NCI-H82 treated with DMSO at 0.1 percent for 48 hours (cell line): ENCODE results near the gene CANT1.
A peak's percentile ranks its signal among the peaks of the same experiment; 100 is the strongest.
"Not testable (repeated sequence)": the region's sequence is repeated elsewhere in the genome, so short reads cannot be mapped to it uniquely, and the experiment has no call there.

Source experiments
- DNase-seq: peaks from one replicate; lab custom pipeline; 2025; ENCODE audit not compliant: unreplicated experiment; lab: John Stamatoyannopoulos, UW

The CANT1 gene

DNA sequence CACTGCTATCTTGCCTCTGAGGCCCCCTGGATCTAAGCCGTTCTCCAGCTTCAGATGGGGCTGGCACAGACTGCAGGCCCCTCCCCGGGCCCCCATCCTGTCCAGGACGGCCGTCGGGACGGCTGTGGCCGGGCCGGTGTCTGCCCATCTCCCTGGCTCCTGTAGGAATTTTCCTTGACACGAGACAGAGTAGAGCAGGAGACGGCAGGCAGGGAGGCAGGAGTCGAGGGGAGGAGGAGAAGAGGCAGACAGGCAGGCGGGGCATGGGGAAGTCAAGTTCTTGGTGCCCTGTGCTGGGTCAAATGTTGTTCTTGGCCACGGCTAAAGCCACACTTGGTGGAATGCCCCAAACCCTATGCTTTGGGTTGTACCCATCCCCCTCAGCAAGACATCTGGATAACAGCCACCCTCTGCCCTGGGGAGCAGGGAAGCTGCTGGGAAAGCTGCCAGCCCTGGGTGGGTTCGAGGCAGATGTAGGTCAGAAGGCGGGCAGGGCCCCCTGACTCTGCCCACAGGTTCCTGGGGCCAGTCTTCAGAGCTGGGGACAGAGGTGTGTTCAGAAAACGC, 18.4 kb upstream of the CANT1 start:
- DNase-seq = no peak

DNA sequence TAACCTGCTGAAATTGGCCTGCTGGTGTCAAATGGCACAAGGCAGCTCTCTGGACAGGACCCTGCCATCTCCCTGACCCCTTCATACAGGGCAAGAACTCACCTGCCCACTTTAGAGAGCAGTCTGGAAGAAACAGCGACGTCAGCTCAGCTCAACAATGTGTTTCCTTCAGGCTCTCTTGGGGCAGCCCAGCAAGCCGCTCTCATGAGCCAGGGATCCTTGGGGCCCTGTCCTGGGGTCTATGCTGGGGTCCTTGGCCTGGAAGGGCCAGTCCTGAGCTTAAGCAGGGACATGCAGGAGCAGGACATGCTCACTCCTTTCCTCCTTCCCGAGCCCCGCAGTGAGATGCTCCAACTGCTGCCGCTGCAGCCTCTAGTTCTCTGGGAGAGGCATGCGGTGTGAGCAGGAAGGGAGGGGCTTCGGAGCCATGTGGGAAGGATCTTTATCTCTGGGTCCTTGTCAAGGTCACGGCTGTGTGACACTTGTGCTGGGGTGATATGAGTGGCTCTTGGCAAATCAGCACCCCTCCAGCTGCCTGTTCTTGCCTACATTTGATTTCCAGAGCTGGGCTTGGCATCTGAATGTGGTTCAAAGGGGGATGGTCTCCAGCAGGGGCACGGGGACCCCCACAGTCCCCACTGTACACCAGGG, 17.8 kb upstream of the CANT1 start:
- DNase-seq = no peak

DNA sequence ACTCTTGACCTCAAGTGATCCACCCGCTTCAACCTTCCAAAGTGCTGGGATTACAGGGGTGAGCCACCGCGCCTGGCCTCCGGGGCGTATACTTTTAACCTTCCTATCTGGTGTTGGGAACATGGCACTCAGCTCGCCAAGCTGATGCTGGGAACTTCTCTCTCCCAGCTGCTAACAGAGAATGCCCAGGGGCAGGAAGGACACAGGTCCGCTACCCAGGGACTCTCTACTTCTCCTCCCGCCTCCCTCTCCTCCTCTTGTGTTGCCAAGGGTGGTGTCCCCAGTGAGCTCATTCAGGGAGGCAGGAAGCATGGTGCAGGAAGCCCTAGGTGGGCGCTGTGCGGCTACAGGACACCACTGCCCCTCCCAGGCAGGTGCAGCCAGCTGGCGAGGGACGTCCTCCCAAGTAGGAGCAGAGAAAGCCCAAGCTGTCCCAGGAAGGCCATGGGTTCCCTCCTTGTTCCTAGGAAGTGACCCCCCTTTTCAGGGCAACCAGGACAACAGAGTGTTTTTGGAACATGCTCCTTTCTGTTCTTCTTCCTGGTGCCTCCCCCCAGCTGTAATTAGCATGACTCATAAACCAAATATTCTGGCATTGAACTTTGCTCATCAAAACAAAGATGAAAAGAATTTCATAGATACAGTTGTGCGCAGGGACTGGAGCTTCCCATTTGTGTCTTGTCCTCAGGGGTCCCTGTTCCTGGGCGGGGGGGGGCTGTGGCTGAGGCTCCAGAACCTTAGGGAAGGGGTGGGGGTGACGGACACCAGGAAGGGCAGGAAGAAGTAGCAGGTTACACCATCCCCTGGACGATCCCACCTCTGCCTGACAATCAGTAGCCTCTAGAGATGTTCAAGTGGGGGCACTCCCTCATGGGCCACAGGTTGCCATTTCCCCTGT, 17.1 kb upstream of the CANT1 start:
- DNase-seq = no peak

DNA sequence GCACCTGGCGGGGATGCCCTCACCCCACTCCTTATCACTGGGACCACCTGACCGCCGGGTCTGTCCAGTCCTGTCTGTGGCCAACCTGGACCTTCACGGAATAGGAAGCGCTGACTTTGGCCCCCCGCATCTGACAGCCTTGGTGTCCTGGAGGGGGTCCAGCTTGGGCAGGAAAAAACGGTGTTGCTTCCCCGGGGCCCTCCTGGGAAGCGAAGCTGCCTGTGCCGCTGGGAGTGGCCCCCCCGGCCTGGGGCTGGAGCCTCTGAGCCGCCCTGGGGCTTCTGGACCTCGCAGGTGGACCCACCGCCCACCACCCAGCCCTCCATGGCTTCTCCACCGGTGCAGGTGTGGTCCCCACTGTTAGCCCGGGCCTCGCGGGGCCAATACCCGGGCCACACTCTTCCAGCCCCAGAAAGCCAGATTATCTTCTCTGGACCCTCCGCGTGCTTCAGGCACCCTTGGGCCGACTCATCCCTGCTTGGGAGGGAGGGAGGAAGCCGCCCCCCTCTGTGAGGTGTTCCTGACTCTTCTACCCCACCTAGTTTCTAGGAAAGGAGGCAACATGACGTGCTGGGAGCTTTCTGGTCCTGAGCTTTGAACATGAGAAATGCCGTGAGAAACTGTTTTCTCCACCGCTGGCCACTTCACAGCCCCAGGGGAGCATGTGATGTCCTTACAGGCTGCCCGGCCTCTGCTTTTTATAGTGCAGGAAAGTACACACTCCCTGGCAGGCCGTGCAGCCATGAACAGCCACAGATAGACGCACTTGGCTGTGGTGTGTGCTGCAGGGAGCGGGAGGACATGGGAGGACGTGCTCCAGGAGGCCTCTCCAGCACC, 15.6 kb upstream of the CANT1 start:
- DNase-seq = no peak

DNA sequence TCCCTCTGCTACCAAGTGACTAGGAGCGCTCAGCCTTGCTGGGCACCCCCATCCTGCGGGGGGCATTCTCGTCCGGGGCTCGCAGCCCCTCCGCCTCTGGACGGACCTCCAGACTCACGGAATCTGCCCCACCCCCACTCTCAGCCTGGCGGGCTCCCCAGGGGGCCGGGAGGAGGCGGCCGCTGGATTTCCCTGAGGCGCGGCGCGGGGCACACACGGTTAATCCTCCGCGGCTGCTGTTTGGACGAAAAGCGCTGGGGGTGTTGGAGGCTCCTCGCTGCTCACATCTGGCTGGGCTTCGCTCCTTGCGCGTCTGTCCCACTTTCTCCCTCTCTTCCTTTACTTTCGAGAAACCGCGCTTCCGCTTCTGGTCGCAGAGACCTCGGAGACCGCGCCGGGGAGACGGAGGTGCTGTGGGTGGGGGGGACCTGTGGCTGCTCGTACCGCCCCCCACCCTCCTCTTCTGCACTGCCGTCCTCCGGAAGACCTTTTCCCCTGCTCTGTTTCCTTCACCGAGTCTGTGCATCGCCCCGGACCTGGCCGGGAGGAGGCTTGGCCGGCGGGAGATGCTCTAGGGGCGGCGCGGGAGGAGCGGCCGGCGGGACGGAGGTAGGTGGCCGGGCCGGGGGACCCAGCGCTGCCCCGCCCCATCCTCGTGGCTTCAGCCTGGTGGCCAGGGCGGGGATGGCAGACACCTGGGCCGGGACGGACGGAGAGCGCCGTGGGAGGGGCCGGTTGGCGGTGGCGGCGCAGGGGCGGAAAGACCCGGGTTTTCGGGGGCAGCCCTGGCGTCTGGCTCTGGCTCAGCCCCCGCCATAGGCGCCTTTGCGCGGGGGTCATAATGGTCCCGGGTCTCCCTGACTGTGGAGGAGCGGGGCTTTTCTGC, 14.6 kb upstream of the CANT1 start, which contains the start of gene C1QTNF1:
C1QTNF1 (plus strand) TSS at position 284 of the 886 bp plus-strand sequence. CDS start 19,800 bp downstream, outside the sequence.
- no peak for DNase-seq

DNA sequence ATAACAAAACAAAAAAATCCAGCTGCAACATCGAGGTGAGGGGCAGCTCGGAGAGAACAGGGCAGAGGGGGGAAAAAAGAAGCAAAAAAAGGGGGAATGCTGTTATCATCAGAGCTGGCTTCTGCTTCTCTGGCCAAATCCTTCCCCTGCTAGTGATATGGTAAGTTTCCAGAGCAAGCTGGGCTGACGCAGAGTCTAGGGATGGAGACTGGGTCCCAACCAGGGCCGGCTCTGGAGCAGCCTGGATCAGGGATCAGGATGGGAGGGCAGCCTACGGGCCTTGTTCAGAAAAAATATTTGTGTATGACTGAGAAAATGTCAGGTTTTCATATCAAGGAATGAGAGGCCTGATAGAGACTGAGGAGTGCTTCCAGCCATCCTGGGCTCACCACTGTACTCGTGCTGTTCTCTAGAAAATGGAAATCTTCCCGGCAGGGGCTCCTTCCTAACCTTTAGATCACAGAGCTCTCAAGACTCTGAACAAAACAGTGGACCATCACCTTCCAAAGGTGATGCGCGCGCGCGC, 13.7 kb upstream of the CANT1 start:
- DNase-seq = no peak

DNA sequence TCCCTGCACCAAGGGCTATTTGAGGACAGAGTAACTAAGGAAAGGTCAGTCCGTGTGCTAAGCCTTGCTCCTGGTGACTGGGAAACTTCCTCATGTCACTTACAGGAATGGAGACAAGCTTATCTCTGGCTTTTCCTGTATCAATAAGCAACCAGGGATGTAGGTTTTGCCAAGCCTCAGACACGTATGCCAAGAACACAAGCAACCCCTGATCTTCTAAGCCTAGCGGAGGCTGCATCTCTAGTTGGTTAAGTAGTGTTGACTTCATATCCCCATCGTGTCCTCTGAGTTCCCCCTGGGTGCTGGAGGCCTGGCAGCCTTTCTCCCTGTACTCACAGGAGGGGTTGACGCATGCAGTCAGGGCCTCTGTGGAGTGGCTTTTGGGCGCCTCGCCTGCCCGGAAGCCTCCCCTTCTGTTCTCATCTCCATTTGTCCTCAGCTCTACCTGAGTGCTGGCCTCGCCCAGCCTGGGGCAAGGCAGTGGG, 13.0 kb upstream of the CANT1 start:
- DNase-seq = no peak

DNA sequence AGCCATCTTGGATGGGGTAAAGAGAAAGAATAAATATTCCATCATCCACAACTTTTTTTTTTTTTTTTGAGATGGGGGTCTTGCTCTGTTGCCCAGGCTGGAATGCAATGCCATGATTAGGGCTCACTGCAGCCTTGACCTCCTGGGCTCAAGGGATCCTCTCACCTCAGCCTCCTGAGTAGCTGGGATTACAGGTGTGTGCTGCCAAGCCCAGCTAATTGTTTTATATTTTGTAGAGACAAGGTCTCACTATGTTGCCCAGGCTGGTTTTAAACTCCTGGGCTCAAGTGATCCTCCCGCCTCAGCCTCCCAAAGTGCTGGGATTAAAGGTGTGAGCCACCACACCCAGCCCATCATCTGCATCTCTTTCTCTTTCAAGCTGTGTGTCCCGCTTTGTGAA, 12.4 kb upstream of the CANT1 start:
- DNase-seq = not testable (repeated sequence)

DNA sequence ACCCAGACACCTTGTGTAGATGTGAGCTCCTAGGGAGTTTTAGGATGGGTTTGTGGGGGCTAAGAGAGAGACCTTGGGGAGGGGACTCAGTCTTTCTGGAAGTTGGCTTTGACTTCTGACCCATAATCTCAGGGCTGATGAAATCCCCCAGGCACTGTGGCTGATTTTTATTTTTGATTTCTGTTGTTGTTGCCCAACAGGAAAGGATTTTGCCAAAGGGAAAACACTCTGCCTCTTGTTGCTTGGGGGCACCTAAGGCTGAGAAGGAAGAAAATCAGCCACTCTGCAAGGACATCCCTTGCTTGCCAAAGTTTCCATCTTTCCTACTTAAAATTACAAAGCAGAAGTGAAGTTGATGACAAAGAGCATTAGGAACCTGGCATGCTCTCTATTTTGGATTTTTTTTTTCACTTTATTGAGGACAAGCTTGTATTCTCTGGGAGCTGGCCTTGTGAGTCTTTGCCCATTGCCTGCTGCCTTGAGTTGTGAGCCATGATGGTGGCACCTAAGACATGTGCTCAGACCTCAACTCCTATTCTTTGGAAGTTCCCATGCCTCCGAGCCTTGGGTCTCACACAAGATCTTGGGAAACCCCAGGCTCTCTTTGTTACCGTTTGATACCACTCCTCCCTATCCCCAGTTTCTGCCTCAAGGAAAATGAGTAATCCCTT, 11.2 kb upstream of the CANT1 start:
- no peak for DNase-seq

DNA sequence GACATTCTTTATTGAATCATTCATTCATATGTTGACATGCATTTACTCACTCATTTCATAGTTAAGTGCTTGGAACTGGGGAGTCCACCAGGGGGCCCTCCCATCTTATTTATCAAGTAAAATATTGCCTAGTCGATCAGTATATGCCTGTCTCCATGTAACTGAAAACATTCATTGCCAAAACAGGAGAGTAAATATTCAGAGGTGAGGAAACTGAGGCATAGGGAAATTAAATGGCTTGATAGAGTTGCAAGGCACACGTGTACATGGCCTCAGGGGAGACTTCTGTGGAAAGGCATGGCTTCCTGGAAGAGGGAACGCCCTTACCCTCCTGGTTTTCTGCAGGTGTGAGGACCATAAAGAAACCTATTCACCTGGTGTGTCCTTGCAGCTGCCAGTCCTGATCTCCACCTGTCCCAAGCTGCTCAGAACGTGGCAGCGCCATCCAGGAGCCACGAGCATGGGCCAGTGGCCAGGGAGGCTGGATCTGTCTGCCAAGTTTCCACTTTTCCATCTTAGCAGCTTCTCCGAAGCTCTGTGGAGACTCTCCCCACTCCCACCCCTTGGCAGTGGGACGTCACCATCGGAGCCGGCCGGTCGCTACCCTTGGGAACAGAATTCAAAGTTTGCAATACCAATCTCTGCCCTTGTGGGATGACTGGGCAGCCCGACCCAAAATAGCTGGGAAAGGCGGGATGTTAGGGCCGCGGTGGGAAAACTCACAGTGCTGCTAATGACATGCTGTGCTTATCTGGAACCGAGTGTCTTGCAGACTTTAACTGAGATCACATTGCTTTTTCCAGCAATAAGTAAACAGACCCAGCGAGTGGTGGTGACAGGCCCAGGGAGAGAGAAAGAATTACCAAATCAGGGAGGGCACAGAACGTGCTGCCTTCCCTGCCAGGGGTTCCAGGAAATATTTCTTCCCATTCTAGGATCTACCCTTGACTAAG, 10.3 kb upstream of the CANT1 start:
- peak; percentile 19 for DNase-seq

DNA sequence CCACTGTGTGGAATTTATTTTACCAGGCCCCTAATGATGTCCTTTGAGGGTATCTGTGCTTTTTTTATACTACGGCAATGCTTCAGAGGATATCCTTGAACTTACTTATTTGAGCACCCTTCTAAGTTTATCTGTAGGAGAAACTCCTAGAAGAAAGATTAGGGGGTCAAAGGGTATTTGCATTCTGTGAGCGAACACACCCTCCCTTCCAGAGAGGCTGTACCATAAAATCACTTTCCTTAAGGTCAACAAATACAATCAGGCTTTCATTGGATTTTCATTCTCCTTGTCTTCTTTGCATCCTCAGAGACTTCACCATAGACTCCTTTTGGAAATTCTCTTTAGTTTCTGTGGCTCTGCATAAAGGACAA, 9.7 kb upstream of the CANT1 start:
- DNase-seq = no peak

DNA sequence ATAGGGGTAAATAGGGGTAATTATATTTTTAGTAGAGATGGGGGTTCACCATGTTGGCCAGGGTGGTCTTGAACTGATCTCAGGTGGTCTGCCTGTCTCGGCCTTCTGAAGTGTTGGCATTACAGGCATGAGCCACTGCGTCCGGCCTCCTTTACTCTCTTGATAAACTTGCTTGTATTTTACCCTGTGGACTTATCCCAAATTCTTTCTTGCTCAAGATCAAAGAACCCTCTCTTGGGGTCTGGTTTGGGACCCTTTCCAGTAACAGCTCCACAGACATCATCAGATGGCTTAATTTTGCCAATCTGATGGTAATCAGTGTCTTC, 8.8 kb upstream of the CANT1 start:
- no peak for DNase-seq

DNA sequence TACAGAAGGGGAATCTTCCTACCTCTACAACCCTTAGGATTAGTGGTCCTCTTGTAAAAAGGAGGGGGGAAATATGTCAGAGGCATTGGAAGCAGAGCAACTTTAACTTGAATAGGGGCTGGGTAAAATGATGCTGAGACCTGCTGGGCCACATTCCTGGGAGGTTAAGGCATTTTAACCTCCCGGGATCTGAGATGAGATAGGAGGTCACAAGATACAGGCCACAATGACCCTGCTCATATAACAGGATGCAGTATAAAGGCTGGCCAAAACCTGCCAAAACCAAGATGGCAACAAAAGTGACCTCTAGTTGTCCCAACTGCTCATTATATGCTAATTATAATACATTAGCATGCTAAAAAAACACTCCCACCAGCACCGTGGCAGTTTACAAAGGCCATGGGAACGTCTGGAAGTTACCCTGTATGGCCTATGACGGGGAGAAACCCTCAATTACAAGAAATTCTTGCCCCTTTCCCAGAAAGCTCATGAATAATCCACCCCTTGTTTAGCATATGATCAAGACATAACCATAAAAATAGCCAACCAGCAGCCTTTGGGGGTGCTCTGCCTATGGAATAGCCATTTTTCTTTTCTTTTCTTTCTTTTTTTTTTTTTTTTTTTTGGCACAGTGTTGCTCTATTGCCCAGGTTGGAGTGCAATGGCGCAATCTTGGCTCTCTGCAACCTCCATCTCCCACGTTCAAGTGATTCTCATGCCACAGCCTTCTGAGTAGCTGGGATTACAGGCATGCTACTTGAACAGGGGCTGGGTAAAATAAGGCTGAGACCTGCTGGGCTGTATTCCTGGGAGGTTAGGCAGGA, 8.2 kb upstream of the CANT1 start:
- no peak for DNase-seq

DNA sequence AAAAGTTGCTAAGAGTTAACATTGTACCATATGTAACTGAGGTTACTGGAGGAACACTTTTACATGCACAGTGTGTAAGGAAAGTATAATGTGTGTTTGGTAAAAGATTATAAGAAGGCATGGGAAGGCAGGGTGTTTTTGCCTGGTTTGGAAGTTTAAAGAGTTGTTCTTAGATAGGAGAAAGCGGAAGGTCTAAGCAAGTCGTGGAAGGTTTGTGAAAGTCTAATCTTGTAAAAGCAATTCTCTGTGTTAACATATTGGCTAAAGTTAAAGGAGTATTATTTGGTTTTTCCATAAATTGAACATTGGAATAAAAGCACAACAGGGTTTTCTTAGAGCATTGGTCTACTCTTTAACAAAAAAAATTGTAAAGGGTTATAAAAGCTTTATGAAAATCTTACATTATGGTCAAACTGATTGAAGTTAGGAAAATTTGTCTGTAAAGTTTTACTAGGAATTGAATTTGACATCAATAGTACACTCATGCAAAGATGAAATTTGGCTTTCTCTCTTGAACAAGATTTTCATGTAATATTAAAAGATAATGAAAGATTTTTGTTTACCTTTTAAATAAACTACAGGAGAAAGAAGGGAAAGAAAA, 4.7 kb upstream of the CANT1 start:
- DNase-seq = no peak

DNA sequence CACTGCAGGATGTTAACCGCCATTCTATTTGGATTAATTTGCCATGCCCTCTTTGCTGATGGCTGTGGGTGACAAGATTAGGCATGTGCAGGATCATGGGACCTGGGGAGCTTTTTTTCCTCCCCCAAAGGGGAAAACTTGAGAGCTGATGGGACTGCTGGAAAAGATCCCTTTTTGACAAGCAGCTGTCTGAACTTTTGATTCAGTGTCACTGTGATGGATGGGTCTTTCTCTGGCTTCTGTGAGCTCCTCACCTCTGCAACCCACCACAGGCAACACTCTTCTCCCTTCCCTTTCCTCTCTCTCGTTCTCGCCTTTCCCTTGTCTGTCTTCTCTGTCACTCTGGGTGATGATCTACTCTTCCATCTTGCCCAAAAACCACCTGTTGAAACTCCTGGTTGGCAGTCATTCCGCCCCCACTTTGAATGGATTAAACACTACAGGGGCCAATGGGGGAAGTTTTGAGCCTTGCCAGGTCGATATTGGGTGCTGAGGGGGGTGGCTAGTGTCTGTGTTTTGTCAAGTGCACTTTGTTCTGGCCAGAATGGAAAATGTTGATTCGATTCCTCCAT, 3.1 kb upstream of the CANT1 start:
- no peak for DNase-seq

DNA sequence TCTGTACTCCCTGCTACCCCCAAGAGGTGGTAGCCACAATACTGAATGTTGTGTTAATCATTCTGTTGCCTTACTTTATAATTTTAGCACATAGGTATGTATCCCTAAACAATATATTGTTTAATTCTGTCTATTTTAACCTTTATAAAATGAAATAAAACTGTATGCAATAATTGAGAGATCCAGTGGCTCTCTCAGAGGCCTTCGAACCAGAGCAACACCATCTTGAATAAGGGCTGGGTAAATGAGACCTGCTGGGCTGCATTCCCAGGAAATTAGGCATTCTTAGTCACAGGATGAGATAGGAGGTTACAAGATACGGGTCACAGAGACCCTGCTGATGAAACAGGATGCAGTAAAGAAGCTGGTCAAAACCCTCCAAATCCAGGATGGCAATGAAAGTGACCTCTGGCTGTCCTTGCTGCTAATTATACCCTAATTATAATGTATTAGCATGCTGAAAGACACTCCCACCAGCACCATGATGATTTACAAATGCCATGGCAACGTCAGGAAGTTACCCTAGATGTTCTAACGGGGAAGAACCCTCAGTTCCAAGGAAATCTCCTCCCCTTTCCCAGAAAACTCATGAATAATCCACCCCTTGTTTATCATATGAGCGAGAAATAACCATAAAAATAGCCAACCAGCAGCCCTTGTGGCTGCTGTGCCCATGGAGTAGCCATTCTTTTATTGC, 2.0 kb upstream of the CANT1 start:
- no peak for DNase-seq
